C4-2B (cell line): Measurements from ENCODE around the gene CFAP54.

Experiments used
- CTCF ChIP-seq: fragments of 450-650 bp; conservative IDR thresholded peaks from 2 replicates; pipeline ENCODE4 v1.5.1; 2017; ENCODE audit warnings: mild to moderate bottlenecking
- ZFX ChIP-seq: fragments of 450-650 bp; IDR thresholded peaks from 2 replicates; pipeline ENCODE4 v1.6.1; 2017

- TF ChIP-seq CTCF (no peak), ZFX (no peak)
Observed at GRCh38 chr12:96585977-96586376, 96.6 kb downstream of the CFAP54 start.
